SHP77 treated with DMSO at 0.1 percent for 48 hours (cell line): ENCODE results near the gene BCAR3.
"Not testable (repeated sequence)": the region's sequence is repeated elsewhere in the genome, so short reads cannot be mapped to it uniquely, and the experiment has no call there.

Experiments
- DNase-seq: peaks from one replicate; lab custom pipeline; 2025; lab: John Stamatoyannopoulos, UW

Gene BCAR3

GRCh38 chr1:93576746-93577145 lies 104.9 kb downstream of the BCAR3 start:
- no peak for DNase-seq

GRCh38 chr1:93576346-93576745 lies 105.3 kb downstream of the BCAR3 start:
- no peak for DNase-seq

GRCh38 chr1:93575621-93576284 lies 105.9 kb downstream of the BCAR3 start:
- DNase-seq: no peak

- DNase-seq: no peak
Measured at GRCh38 chr1:93574991-93575390, 106.6 kb downstream of the BCAR3 start.

GRCh38 chr1:93574511-93574910 lies 107.1 kb downstream of the BCAR3 start:
- DNase-seq: no peak

- no peak for DNase-seq
Measured at GRCh38 chr1:93573940-93574469, 107.6 kb downstream of the BCAR3 start.

- no peak for DNase-seq
Measured at GRCh38 chr1:93571623-93572310, 109.9 kb downstream of the BCAR3 start.

GRCh38 chr1:93569489-93569888 lies 112.1 kb downstream of the BCAR3 start:
- DNase-seq: no peak

GRCh38 chr1:93567255-93567918 lies 114.2 kb downstream of the BCAR3 start:
- DNase-seq: no peak

- no peak for DNase-seq
Measured at GRCh38 chr1:93566227-93566626, 115.4 kb downstream of the BCAR3 start.

GRCh38 chr1:93565496-93566206 lies 116.0 kb downstream of the BCAR3 start:
- no peak for DNase-seq

GRCh38 chr1:93559695-93560094 lies 121.9 kb downstream of the BCAR3 start:
- DNase-seq: no peak

GRCh38 chr1:93559045-93559444 lies 122.6 kb downstream of the BCAR3 start:
- no peak for DNase-seq

- no peak for DNase-seq
Measured at GRCh38 chr1:93556291-93556690, 125.3 kb downstream of the BCAR3 start.

- DNase-seq: no peak
Measured at GRCh38 chr1:93554883-93555872, 126.5 kb downstream of the BCAR3 start.

- DNase-seq: not testable (repeated sequence)
Measured at GRCh38 chr1:93553886-93554490, 127.6 kb downstream of the BCAR3 start.

GRCh38 chr1:93552741-93553455 lies 128.7 kb downstream of the BCAR3 start:
- no peak for DNase-seq

GRCh38 chr1:93549811-93550210 lies 131.8 kb downstream of the BCAR3 start:
- no peak for DNase-seq

GRCh38 chr1:93549131-93549530 lies 132.5 kb downstream of the BCAR3 start:
- no peak for DNase-seq
